Breast epithelium (tissue), 4 donors: ENCODE results near the gene BSDC1. TPM values are rescaled to one million over a fixed set of nuclear protein-coding genes. Genes with fewer than 3 reads are reported as not detected.
A peak's percentile ranks its signal among the peaks of the same experiment; 100 is the strongest.
"Not testable (repeated sequence)": the region's sequence is repeated elsewhere in the genome, so short reads cannot be mapped to it uniquely, and the experiment has no call there.

Source experiments
- DNase-seq, 2 donors: peaks; one replicate each; pipeline ENCODE4 v3.0.0-alpha.2; 2019; ENCODE audit warnings: low spot score in 2 of 2
- H3K27ac ChIP-seq, 2 donors: fragments of 200-600 bp; sonication (generic) in 1 of 2; one replicate each; pipeline ENCODE4 v1.5.1; 2016 to 2019; ENCODE audit warnings: mild to moderate bottlenecking in 1 of 2
- H3K27me3 ChIP-seq, 2 donors: fragments of 200-600 bp; sonication (generic) in 1 of 2; one replicate each; pipeline versions ENCODE4 v1.5.1 to v1.6.0; 2017 to 2019; ENCODE audit warnings: control low read depth in 1 of 2, mild to moderate bottlenecking in 1 of 2
- H3K36me3 ChIP-seq: fragments of 200-600 bp; one replicate; pipeline ENCODE4 v1.5.1; 2019
- H3K4me1 ChIP-seq, 2 donors: fragments of 200-600 bp; sonication (generic); one replicate each; pipeline ENCODE4 v1.5.1; 2016 to 2019; ENCODE audit warnings: control low read depth in 1 of 2
- H3K4me3 ChIP-seq, 3 donors: fragments of 200-600 bp; sonication (generic); 1 replicate in 2 of 3; 2 replicates in 1 of 3; pipeline ENCODE4 v1.5.1; 2016 to 2019; ENCODE audit warnings: mild to moderate bottlenecking in 3 of 3, moderate library complexity in 2 of 3
- H3K9me3 ChIP-seq, 2 donors: fragments of 200-600 bp; sonication (generic) in 1 of 2; one replicate each; pipeline ENCODE4 v1.5.1; 2016 to 2019; ENCODE audit warnings: control low read depth in 1 of 2
- POLR2A ChIP-seq: fragments of 450-650 bp; IDR thresholded peaks from one replicate; pipeline ENCODE4 v1.6.1; 2016; ENCODE audit warnings: antibody characterized with exemption, mild to moderate bottlenecking, moderate library complexity
- POLR2AphosphoS5 ChIP-seq, 3 donors: sonication (generic); formaldehyde crosslinking; IDR thresholded peaks; one replicate each; pipeline ENCODE4 v1.6.1; 2017; ENCODE audit warnings: antibody characterized with exemption in 3 of 3
- intact Hi-C: fragments of 100-400 bp; cut with DNase I; formaldehyde crosslinking; loops from one replicate; pipeline ENCODE4 v1.15.1; 2023; ENCODE audit warnings: low total_unique reads
- total RNA-seq, 3 donors: library from RNA; depleted of rRNA; stranded (reverse); fragments of >200 nt; gene quantifications; one replicate each; pipeline ENCODE4 v1.1.0, GENCODE V29; 2016
- TF ChIP-seq, protein P1 (sequence below), 3 donors: fragments of 450-650 bp; IDR thresholded peaks; one replicate each; pipeline ENCODE4 v1.5.1; 2016 to 2017; ENCODE audit warnings: antibody characterized with exemption in 3 of 3, mild to moderate bottlenecking in 3 of 3, moderate library complexity in 3 of 3

The BSDC1 gene
- total RNA-seq, 3 donors from 2014 or later: 86.9 to 123 (median 95.1) TPM

DNA sequence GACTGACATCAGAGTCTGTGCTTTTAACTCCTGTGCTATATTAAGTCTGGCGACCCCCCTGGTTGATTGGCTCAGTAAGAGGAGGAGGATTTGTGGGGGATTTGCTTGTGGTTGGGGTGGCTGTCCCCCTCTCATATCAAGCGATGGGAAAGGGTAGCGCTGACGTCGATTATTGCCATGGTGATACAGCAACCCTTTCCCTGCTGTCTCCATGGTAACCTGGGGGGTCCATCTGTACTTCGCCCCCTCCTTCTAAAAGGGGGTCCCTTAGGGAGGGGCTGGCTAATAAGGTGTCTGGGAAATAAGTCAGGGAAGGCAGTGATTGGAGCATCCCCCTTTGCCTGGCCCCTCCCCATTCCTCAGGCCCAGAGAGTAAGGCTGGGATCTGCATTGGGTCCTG lies 36.6 kb downstream of the BSDC1 start:
- no peaks in the 10 kb centered on the region for H3K9me3 ChIP-seq
- intact Hi-C loops: no loop called here
- H3K27me3 ChIP-seq: no peaks in the 10 kb centered on the region
- H3K27ac ChIP-seq: no peak overlapping the region
- TF ChIP-seq POLR2A (no peak), POLR2AphosphoS5 (IDR thresholded peaks at IDR 0.05) (no peak)
- TF ChIP-seq, protein P1, sequence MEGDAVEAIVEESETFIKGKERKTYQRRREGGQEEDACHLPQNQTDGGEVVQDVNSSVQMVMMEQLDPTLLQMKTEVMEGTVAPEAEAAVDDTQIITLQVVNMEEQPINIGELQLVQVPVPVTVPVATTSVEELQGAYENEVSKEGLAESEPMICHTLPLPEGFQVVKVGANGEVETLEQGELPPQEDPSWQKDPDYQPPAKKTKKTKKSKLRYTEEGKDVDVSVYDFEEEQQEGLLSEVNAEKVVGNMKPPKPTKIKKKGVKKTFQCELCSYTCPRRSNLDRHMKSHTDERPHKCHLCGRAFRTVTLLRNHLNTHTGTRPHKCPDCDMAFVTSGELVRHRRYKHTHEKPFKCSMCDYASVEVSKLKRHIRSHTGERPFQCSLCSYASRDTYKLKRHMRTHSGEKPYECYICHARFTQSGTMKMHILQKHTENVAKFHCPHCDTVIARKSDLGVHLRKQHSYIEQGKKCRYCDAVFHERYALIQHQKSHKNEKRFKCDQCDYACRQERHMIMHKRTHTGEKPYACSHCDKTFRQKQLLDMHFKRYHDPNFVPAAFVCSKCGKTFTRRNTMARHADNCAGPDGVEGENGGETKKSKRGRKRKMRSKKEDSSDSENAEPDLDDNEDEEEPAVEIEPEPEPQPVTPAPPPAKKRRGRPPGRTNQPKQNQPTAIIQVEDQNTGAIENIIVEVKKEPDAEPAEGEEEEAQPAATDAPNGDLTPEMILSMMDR (IDR thresholded peaks at IDR 0.05): no peak
- H3K4me1 ChIP-seq: peaks cover 5 to 8% of the 10 kb centered on the region in 2 donors
- H3K36me3 ChIP-seq: no peaks in the 10 kb centered on the region
- DNase-seq: no peak
- H3K4me3 ChIP-seq: no peak overlapping the region

DNA sequence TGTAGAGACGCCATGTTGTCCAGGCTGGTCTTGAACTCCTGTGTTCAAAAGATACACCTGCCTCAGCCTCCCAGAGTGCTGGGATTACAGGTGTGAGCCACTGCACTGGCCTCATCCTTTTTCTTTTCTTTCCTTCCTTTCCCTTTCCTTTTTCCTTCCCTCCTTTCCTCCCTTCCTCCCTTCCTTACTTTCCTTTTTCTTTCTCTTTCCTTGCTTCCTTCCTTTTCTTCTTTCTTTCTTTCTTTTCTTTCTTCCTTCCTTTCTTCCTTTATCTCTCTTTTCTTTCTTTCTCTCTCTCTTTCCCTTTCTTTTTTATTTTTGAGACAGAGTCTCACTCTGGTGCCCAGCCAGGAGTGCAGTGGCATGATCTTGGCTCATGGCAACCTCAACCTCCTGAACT lies 37.8 kb downstream of the BSDC1 start:
- H3K27ac ChIP-seq: no peak overlapping the region
- TF ChIP-seq, protein P1 (IDR thresholded peaks at IDR 0.05): no peak
- no peak for TF ChIP-seq POLR2A
- TF ChIP-seq POLR2AphosphoS5 (IDR thresholded peaks at IDR 0.05): no peak
- no peak for DNase-seq
- H3K9me3 ChIP-seq: no peaks in the 10 kb centered on the region
- no peak overlapping the region for H3K4me3 ChIP-seq
- no peaks in the 10 kb centered on the region for H3K27me3 ChIP-seq
- H3K36me3 ChIP-seq: no peaks in the 10 kb centered on the region
- intact Hi-C loops: no loop called here
- peaks cover 0 to 15% of the 10 kb centered on the region in 2 donors for H3K4me1 ChIP-seq

DNA sequence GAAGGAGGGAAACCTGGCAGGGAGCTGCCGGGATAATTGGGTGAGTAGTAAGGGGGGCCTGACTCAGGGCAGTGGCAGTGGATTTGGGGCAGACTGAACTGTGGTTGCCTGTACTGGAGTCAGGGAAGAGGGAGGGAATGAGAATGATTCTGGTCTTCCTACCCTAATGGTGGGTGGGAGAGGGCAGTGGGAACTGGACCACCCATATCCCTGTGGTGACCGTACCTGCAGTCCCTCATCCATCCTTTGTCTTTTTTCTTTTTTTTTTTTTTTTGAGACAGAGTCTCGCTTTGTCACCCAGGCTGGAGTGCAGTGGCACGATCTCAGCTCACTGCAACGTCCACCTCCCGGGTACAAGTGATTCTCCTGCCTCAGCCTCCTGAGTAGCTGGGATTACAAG lies 38.5 kb downstream of the BSDC1 start:
- H3K36me3 ChIP-seq, H3K9me3 ChIP-seq, intact Hi-C loops, H3K27ac ChIP-seq, H3K27me3 ChIP-seq, DNase-seq, H3K4me3 ChIP-seq: not testable (repeated sequence)
- H3K4me1 ChIP-seq: peaks cover 0 to 15% of the 10 kb centered on the region in 2 donors

DNA sequence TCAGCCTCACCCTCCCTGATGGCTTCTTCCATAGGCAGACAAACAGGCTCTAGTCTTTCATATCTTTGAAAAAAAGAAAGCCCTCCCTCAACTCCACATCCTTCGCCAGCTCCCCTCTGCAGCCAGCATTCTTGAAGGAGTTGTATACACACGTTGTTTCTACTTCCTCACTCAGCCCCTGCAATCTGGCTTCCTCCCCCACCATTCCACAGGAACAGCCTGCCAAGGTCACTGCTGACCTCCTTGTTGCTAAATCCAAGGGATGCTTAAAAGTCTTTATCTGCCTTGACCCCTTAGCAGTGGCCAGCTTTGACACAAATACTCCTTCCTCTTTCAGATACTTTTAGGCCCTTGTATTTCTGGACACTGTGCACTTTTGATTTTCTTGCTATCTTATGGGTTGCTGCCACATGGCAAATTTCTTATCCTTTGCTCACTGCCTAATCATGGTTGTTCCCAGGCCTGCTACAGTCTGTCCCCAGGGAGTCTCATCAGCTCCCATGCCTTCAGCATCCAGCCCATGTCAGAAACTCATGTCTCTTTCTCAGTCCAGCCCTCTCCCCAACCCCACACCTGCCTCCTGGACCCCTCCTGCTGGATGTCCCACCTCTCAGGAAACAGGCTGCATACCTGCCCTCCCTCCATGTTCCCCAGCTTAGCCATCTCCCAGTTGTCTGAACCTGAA lies 40.2 kb downstream of the BSDC1 start:
- peak overlapping the region; percentile 60 to 96 for H3K27ac ChIP-seq
- TF ChIP-seq POLR2A (no peak), POLR2AphosphoS5 (IDR thresholded peaks at IDR 0.05) (no peak)
- TF ChIP-seq, protein P1 (IDR thresholded peaks at IDR 0.05): no peak
- no peaks in the 10 kb centered on the region for H3K9me3 ChIP-seq
- H3K4me1 ChIP-seq: peaks cover 0 to 15% of the 10 kb centered on the region in 2 donors
- no peaks in the 10 kb centered on the region for H3K36me3 ChIP-seq
- H3K27me3 ChIP-seq: no peaks in the 10 kb centered on the region
- intact Hi-C loops: no loop called here
- H3K4me3 ChIP-seq: no peak overlapping the region
- no peak for DNase-seq

DNA sequence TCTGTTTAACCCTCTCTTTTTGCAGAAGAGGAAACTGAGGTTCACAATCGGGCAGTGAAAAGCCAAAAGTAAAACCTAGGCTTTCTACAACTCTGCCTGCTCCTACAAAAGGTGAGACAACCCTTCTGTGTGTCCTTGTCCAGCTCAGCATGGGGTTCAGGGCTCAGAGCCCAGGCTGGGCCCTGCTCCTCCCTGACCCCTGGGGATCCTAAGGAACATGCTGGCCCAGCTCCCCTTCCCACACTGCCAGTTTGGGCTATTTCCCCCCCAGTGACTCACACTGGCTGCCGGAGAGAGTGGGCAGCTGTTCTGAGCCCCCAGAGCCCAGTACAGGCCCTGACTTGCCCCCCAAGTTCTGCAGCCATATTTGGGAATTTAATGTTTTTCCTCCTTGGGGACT lies 40.8 kb downstream of the BSDC1 start:
- peak overlapping the region; percentile 60 to 96 for H3K27ac ChIP-seq
- no peaks in the 10 kb centered on the region for H3K9me3 ChIP-seq
- no peak for TF ChIP-seq POLR2AphosphoS5 (IDR thresholded peaks at IDR 0.05)
- TF ChIP-seq, protein P1 (IDR thresholded peaks at IDR 0.05): no peak
- DNase-seq: no peak
- no peak overlapping the region for H3K4me3 ChIP-seq
- no peaks in the 10 kb centered on the region for H3K36me3 ChIP-seq
- peaks cover 0 to 15% of the 10 kb centered on the region in 2 donors for H3K4me1 ChIP-seq
- intact Hi-C loops: no loop called here
- H3K27me3 ChIP-seq: no peaks in the 10 kb centered on the region
